BE2C (cell line): Measurements from ENCODE around the gene LIN9.

Experiments used
- DNase-seq: peaks from one replicate; pipeline ENCODE4 v3.0.0-alpha.2; 2020
- H3K27me3 ChIP-seq: fragments of 250-450 bp; sonication (Bioruptor Pico); 2 replicates; pipeline ENCODE4 v1.5.1; 2020; ENCODE audit warnings: mild to moderate bottlenecking
- H3K36me3 ChIP-seq: fragments of 250-450 bp; sonication (Bioruptor Pico); 2 replicates; pipeline ENCODE4 v1.5.1; 2020; ENCODE audit warnings: mild to moderate bottlenecking
- H3K4me1 ChIP-seq: fragments of 250-450 bp; sonication (Bioruptor Pico); 2 replicates; pipeline ENCODE4 v1.5.1; 2020
- H3K4me3 ChIP-seq: 2 replicates; pipeline ENCODE4 v1.5.1; 2011; ENCODE audit warnings: low read depth, low read length
- H3K9me3 ChIP-seq: fragments of 250-450 bp; sonication (Bioruptor Pico); 2 replicates; pipeline ENCODE4 v1.5.1; 2020
- CTCF ChIP-seq: IDR thresholded peaks from 2 replicates; pipeline ENCODE4 v1.5.1; 2012; ENCODE audit warnings: mild to moderate bottlenecking, low read depth, low read length

Gene LIN9

GRCh38 chr1:226292874-226293552 lies 16.0 kb downstream of the LIN9 start:
- no peaks in the 10 kb centered on the region for H3K27me3 ChIP-seq
- no peak for DNase-seq
- H3K36me3 ChIP-seq = peaks cover 45% of the 10 kb centered on the region
- no peaks in the 10 kb centered on the region for H3K9me3 ChIP-seq
- no peak overlapping the region for H3K4me3 ChIP-seq
- TF ChIP-seq CTCF = no peak
- H3K4me1 ChIP-seq = no peaks in the 10 kb centered on the region

DNA sequence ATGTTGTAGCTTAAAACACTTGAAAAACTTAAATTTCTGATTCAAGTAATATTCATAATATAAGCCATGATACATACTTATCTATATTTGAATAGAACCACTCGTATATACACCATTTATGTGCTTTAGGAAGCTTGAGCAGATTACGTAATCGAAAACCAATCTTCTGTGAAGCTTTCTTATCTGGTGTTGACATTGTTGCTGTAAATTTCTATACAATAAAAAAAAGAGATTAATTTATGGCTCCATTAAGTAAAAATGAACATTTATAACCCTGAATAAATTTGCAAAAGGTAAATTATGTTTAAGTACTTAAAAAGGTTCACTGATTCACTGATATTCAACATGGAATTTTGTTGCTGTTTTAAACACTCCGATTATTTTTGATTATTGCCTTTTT lies 21.4 kb downstream of the LIN9 start:
- DNase-seq = no peak
- TF ChIP-seq CTCF = no peak
- peaks cover 18% of the 10 kb centered on the region for H3K36me3 ChIP-seq

GRCh38 chr1:226281058-226281457 lies 27.9 kb downstream of the LIN9 start:
- no peak for TF ChIP-seq CTCF
- H3K27me3 ChIP-seq = no peaks in the 10 kb centered on the region
- H3K36me3 ChIP-seq = peaks cover 7% of the 10 kb centered on the region
- H3K9me3 ChIP-seq = no peaks in the 10 kb centered on the region
- H3K4me3 ChIP-seq = no peak overlapping the region
- no peak for DNase-seq
- no peaks in the 10 kb centered on the region for H3K4me1 ChIP-seq

More for the DNA sequence above, 21.4 kb downstream of the LIN9 start:
- Histone ChIP-seq H3K4me1 (no peaks in the 10 kb centered on the region), H3K27me3 (no peaks in the 10 kb centered on the region), H3K4me3 (no peak overlapping the region), H3K9me3 (no peaks in the 10 kb centered on the region)

DNA sequence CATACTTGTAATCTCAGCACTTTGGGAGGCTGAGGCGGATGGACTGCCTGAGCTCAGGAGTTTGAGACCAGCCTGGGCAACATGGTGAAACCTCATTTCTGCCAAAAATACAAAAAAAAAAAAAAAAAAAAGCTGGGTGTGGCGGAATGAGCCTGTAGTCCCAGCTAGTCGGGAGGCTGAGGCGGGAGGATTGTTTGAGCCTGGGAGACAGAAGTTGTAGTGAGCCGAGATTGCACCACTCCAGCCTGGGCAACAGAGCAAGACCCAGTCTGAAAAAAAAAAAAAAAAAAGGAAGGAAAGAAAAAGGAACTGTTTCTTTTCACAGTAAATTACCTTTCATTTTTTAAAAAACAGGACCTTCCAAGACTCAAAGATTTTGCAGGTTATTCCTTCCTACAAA lies 29.5 kb downstream of the LIN9 start:
- Histone ChIP-seq H3K9me3 (no peaks in the 10 kb centered on the region), H3K4me3 (no peak overlapping the region), H3K36me3 (peaks cover 12% of the 10 kb centered on the region), H3K4me1 (no peaks in the 10 kb centered on the region), H3K27me3 (no peaks in the 10 kb centered on the region)
- DNase-seq = no peak
- no peak for TF ChIP-seq CTCF

DNA sequence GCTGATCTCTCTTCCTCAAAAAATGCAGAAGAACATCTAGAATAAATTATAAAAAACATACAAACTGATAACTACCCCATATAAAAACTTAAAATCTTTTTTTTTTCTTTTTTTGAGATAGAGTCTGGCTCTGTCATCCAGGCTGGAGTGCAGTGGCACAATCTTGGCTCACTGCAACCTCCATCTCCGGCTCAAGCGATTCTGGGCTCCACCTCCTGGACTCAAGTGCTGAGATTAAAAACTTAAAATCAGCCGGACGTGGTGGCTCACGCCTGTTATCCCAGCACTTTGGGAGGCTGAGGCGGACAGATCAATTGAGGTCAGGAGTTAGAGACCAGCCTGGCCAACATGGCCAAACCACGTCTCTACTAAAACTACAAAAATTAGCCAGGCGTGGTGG lies 31.1 kb downstream of the LIN9 start:
- no peak for DNase-seq
- H3K27me3 ChIP-seq = no peaks in the 10 kb centered on the region
- H3K9me3 ChIP-seq = no peaks in the 10 kb centered on the region
- no peak for TF ChIP-seq CTCF
- H3K36me3 ChIP-seq = peaks cover 7% of the 10 kb centered on the region
- H3K4me1 ChIP-seq = no peaks in the 10 kb centered on the region
- no peak overlapping the region for H3K4me3 ChIP-seq

DNA sequence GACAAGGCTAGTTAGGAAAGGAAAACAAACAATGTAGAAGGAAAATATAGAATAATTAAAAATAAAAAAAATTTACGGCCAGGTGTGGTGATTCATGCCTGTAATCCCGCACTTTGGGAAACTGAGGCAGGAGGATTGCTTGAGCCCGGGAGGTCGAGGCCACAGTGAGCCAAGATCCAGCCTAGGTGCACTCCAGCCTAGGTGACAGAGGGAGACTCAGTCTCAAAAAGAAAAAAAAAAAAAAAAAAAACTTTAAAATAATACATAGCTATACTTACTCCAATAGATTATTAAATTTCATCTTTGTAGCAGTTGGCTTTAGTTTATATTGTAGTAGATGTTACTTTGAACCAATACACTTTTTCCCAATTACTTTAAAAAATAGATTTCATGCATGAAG lies 32.0 kb downstream of the LIN9 start:
- Histone ChIP-seq H3K4me1 (no peaks in the 10 kb centered on the region), H3K9me3 (no peaks in the 10 kb centered on the region), H3K27me3 (no peaks in the 10 kb centered on the region), H3K4me3 (no peak overlapping the region), H3K36me3 (peaks cover 12% of the 10 kb centered on the region)
- DNase-seq = no peak
- TF ChIP-seq CTCF = no peak
